Kidney (tissue), 14 donors: ENCODE measurements around the gene RND1. TPM values are rescaled to one million over a fixed set of nuclear protein-coding genes. Genes with fewer than 3 reads are reported as not detected.

Source experiments
- DNase-seq, 5 donors: peaks; one replicate each; pipeline ENCODE4 v3.0.0-alpha.2; 2013 to 2020
- FAIRE-seq: peaks from 2 replicates; lab custom pipeline; 2012; peaks lifted over from hg19 to GRCh38; lab: Jason Lieb, UNC
- H3K27ac ChIP-seq, 2 donors: one replicate each; pipeline ENCODE4 v1.7.0; 2013; ENCODE audit warnings: low read depth in 2 of 2, low read length in 2 of 2, inconsistent platforms in 1 of 2
- H3K27me3 ChIP-seq: one replicate; pipeline ENCODE4 v1.7.1; 2013; ENCODE audit warnings: low read length, inconsistent platforms; ENCODE audit not compliant: control insufficient read depth, insufficient read depth
- H3K36me3 ChIP-seq, 3 donors: one replicate each; pipeline versions ENCODE4 v1.7.0 to v1.7.1; 2013; ENCODE audit warnings: low read length in 3 of 3, control low read depth in 1 of 3, inconsistent platforms in 1 of 3; ENCODE audit not compliant: insufficient read depth in 3 of 3, control insufficient read depth in 2 of 3
- H3K4me1 ChIP-seq, 3 donors: one replicate each; pipeline versions ENCODE4 v1.7.0 to v1.7.1; 2013; ENCODE audit warnings: low read length in 3 of 3, inconsistent platforms in 1 of 3, low read depth in 1 of 3; ENCODE audit not compliant: control insufficient read depth in 2 of 3, insufficient read depth in 2 of 3
- H3K4me3 ChIP-seq, 3 donors: one replicate each; pipeline versions ENCODE4 v1.7.0 to v1.8.1; 2013; ENCODE audit warnings: low read length in 3 of 3, control low read depth in 1 of 3, inconsistent platforms in 1 of 3
- H3K9ac ChIP-seq, 3 donors: one replicate each; pipeline versions ENCODE4 v1.7.0 to v1.7.1; 2013; ENCODE audit warnings: low read length in 3 of 3, control low read depth in 1 of 3, inconsistent platforms in 1 of 3
- H3K9me3 ChIP-seq, 3 donors: one replicate each; pipeline versions ENCODE4 v1.7.0 to v1.7.1; 2013; ENCODE audit warnings: low read length in 3 of 3, control low read depth in 1 of 3, inconsistent platforms in 1 of 3; ENCODE audit not compliant: control insufficient read depth in 2 of 3, insufficient read depth in 1 of 3
- CTCF ChIP-seq: IDR thresholded peaks from 3 replicates; pipeline ENCODE4 v1.5.1; 2012; ENCODE audit warnings: mild to moderate bottlenecking, moderate library complexity, borderline replicate concordance; ENCODE audit not compliant: insufficient read depth; ENCODE audit errors: extremely low read depth
- intact Hi-C: fragments of 100-400 bp; cut with DNase I; formaldehyde crosslinking; loops from one replicate; pipeline ENCODE4 v1.11.1; 2022
- polyA plus RNA-seq: library from polyadenylated mRNA; stranded (reverse); fragments of 350-450 nt; fragmentation: Illumina TruSeq; extraction: RNeasy Lipid Tissue Mini Kit (QIAGEN cat#74804); gene quantifications from one replicate; pipeline ENCODE4 v1.2.3, GENCODE V29; 2014; ENCODE audit warnings: low read depth, low replicate concordance; ENCODE audit not compliant: insufficient read depth
- total RNA-seq: library from RNA; stranded (reverse); fragmentation: NEBNext Ultra II Directional; extraction: Animal tissue kit (Norgen Biotek cat#: 25700); gene quantifications from one replicate; pipeline ENCODE4 v1.2.1, GENCODE V29; 2021
- donor health status: control.
- donor health status: control.
- donor health status: control.
- donor health status: control.
- donor health status: control.
- donor health status: DM: yes; HTN: yes; CAD: no.
- donor health status: Normal renal cell carcinoma (clear cell type).

The RND1 gene
- total and polyA plus RNA-seq, 2 donors from 2014 or later, result 1.0 to 2.2 TPM

- TF ChIP-seq CTCF, result no peak
- H3K27ac ChIP-seq, result no peak overlapping the region
- H3K4me1 ChIP-seq, result peaks cover 0 to 2% (median 0%) of the 10 kb centered on the region in 3 donors
- intact Hi-C loops, result no loop called here
- H3K9me3 ChIP-seq, result no peaks in the 10 kb centered on the region
- H3K4me3 ChIP-seq, result no peak overlapping the region
- peak in 1 of 5 donors; percentile 15 for DNase-seq
- no peak overlapping the region for H3K9ac ChIP-seq
- H3K36me3 ChIP-seq, result no peaks in the 10 kb centered on the region
- no peak for FAIRE-seq
- H3K27me3 ChIP-seq, result no peaks in the 10 kb centered on the region
Observed at GRCh38 chr12:48889679-48890078, 24.0 kb upstream of the RND1 start.

DNA sequence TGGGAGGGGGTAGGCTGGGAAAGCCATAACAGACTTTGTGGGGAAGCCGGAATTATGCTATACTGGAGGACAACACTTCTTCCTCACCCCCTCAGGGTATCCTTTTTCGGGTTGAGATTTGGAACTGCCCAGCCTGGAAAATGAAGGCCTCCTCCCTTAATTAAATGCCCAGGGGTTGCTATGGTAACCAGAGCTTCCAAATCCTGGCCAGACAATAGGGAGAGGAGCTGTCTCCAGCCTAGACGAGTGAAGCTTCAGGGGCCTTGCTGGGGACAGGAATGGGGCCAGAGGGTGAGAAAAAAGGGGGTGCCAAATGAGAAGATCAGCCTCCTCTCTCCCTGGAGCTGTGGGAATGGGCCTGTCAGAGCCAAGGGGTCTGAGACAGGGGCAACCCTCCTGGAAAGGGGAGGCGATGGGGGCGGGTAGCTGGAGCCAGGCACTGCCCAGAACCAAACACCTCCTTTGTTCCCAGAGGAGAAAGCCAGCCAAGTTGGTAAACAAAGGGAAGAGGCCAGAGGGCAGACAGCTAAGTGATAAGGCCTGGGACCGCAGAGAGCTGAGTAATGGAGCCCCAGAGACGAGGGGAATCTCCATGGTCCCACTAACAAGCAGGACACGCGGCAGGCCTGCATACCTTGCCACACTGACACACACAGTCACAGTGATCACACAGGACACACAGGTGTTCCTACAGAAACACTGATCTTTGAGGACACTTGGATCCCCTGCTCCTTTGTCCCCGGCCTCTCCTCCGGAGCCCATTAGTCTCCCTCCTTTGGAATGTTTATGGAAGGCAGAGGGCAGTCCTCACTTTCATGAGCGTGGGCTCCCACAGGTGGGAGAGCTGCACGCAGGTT, 17.9 kb upstream of the RND1 start:
- no peak overlapping the region for H3K4me3 ChIP-seq
- intact Hi-C loops, result no loop called here
- peak overlapping the region; percentile 48 to 78 for H3K27ac ChIP-seq
- no peaks in the 10 kb centered on the region for H3K9me3 ChIP-seq
- TF ChIP-seq CTCF, result no peak
- H3K4me1 ChIP-seq, result peaks cover 0 to 10% (median 0%) of the 10 kb centered on the region in 3 donors
- H3K27me3 ChIP-seq, result no peaks in the 10 kb centered on the region
- H3K9ac ChIP-seq, result no peak overlapping the region
- DNase-seq (peak; percentile 19 to 73 (median 58)), FAIRE-seq (no peak)
- no peaks in the 10 kb centered on the region for H3K36me3 ChIP-seq

GRCh38 chr12:48882972-48883304, 17.3 kb upstream of the RND1 start:
- intact Hi-C loops, result no loop called here
- peak overlapping the region; percentile 43 to 78 for H3K27ac ChIP-seq
- no peak for FAIRE-seq
- H3K27me3 ChIP-seq, result no peaks in the 10 kb centered on the region
- no peaks in the 10 kb centered on the region for H3K36me3 ChIP-seq
- H3K9ac ChIP-seq, result peak overlapping the region in 1 of 3 donors; percentile 61
- H3K4me1 ChIP-seq, result peaks cover 0 to 10% (median 0%) of the 10 kb centered on the region in 3 donors
- DNase-seq, result no peak
- TF ChIP-seq CTCF, result no peak
- no peaks in the 10 kb centered on the region for H3K9me3 ChIP-seq
- H3K4me3 ChIP-seq, result no peak overlapping the region
